OCI-M2 (cell line): ENCODE data around the gene NFE2L2.
"Not testable (repeated sequence)": the region's sequence is repeated elsewhere in the genome, so short reads cannot be mapped to it uniquely, and the experiment has no call there.

ENCODE experiments used
- DNase-seq: peaks from one replicate; lab custom pipeline; 2025; ENCODE audit not compliant: unreplicated experiment; lab: John Stamatoyannopoulos, UW

Gene NFE2L2

GRCh38 chr2:177264693-177265587 is at the start of gene NFE2L2:
TSS of gene NFE2L2 (minus strand) at chr2:177264727. CDS start at chr2:177264576, 151 bp downstream.
- DNase-seq, result peak; percentile 88

- no peak for DNase-seq
Measured at GRCh38 chr2:177314194-177314593, 49.7 kb upstream of the NFE2L2 start.

DNA sequence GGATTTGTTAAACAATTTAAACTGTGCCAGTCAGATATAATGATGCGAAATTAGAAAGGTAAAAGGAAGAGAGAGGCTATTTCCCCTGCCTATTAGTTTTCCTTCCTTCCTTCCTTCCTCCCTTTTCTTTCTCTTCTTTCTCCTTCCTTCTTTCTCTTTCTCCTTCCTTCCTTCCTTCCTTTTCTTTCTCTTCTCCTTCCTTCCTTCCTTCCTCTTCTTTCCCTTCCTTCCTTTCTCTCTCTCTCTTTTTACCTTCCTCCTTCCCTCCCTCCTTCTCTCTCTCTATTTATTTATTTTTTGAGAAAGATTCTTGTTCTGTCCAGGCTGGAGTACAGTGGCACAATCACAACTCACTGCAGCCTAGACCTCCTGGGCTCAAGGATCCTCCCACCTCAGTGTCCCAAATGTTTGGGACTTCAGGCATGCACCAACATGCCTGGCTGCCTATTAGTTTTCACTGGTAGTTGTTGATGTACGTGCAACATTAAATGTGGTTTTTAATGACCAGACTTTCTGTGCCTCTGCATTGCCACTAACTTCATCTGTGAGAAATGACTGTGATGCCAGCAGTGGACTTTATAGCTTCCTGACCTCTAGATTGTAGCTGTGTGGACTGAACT is 48.7 kb upstream of the NFE2L2 start:
- DNase-seq, result no peak

DNA sequence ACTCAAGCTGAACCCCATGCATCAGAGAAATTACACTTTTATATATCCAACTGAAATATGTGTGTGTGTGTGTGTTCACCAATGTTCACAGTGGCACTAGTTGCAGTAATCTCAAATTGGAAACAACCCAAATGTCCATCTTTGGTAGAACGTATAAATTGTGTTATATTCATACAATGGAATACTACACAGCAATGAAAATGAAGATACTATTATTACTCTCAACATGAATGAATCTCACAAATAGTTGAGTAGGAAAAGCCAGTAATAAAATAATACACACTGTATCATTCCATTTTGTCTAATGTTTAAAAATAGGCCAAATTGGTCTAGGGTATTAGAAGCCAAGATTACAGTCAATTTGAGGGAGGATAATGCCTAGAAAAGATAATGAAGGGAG is 48.0 kb upstream of the NFE2L2 start:
- no peak for DNase-seq

DNA sequence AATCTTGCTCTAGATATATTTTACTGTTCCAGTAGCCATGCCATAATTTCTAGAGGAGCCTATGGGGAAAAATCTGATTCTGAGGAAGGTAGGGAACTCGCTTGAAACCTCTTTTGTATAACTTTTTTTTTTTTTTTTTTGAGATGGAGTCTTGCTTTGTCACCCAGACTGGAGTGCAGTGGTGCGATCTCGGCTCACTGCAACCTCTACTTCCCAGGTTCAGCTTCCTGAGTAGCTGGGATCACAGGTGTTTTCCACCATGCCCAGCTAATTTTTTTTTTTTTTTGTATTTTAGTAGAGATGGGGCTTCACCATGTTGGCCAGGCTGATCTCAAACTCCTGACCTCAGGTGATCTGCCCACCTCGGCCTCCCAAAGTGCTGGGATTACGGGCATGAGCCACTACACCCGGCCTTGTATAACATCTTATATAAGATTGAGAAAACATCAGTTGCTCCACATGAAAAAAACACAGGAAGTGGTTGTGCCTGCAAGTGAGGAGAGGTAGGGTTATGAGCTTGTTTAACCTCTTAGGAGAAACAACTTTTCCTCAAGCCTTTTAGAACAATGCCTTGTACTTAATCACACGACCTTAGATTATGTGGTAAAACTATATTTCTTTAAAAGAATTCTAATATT is 45.3 kb upstream of the NFE2L2 start:
- DNase-seq, result not testable (repeated sequence)

DNA sequence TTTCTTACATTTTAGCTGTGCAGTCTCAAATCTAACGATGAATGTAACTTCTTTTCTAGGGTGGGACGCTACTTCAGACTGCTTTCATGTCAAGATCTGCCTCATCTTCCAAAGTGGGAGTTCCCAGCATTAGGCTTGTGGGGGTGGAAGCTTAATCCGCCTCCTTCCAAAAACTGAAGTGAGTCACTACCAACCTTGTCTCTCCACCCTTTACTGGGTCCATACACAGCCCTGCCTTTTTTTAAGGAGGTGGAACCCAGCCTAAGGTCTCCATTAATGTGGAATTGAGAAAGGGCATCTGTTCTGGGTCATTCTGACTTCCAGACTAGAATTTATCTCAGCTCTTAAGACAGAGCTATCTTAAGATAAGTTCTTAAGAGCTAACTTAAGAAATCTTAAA is 42.0 kb upstream of the NFE2L2 start:
- DNase-seq, result no peak

DNA sequence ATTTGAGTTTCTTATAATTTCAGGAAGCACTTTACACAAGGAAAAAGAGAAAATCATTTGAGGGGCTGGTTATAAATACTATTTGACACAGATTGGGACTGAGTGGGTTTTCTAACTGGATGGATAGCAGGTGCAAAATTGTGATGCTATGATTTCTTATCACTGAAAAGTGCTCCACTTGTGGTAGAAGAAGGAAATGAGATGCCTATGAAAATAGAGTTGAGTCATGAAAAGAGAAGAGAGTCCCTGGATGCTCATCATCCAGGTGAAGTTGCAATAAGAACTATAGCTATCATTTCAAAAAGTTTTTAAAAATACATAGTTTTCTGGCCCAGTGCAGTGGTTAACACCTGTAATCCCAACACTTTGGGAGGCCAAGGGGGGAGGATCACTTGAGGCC is 39.4 kb upstream of the NFE2L2 start:
- no peak for DNase-seq

GRCh38 chr2:177302552-177302951 is 38.0 kb upstream of the NFE2L2 start:
- DNase-seq, result no peak

DNA sequence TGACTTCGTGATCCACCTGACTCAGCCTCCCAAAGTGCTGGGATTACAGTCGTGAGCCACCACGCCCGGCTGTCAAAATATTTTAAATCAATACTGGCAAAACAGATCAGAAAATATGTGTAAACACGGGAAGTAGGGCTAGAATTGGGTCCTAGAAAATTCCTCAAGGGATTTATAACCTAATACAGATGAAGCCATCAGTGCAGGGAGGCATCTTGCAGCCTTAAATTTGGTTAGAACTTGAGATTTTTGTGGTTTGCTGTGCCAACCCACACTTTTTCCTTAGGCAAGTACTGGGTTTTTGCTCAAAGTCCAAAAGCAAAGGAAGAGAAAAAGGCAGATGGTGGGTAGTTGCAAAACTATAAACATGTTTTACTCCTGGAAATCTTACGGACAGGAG is 33.7 kb upstream of the NFE2L2 start:
- no peak for DNase-seq

GRCh38 chr2:177296040-177296439 is 31.5 kb upstream of the NFE2L2 start:
- no peak for DNase-seq

GRCh38 chr2:177295484-177295883 is 31.0 kb upstream of the NFE2L2 start:
- DNase-seq, result no peak

DNA sequence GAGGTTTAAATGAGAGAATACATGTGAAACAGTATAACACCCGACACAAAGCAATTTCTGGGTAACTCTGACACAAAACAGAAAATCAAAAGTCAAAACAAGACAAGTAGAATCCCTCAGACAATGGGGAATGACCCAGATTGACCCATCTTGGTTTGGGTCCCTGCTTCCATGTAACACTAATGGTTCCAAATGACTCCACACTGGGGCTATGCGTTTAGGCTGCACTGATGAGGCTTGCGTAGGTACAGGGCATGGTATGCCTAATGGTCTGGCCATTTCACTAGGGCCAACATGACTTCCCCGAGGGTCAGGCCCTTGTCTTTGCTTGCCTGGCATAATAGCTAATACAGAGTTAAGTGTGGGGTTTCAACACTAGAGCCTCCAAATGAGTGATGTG is 27.2 kb upstream of the NFE2L2 start:
- DNase-seq, result no peak

GRCh38 chr2:177289824-177290628 is 25.5 kb upstream of the NFE2L2 start:
- no peak for DNase-seq

GRCh38 chr2:177287814-177288213 is 23.3 kb upstream of the NFE2L2 start:
- DNase-seq, result no peak

DNA sequence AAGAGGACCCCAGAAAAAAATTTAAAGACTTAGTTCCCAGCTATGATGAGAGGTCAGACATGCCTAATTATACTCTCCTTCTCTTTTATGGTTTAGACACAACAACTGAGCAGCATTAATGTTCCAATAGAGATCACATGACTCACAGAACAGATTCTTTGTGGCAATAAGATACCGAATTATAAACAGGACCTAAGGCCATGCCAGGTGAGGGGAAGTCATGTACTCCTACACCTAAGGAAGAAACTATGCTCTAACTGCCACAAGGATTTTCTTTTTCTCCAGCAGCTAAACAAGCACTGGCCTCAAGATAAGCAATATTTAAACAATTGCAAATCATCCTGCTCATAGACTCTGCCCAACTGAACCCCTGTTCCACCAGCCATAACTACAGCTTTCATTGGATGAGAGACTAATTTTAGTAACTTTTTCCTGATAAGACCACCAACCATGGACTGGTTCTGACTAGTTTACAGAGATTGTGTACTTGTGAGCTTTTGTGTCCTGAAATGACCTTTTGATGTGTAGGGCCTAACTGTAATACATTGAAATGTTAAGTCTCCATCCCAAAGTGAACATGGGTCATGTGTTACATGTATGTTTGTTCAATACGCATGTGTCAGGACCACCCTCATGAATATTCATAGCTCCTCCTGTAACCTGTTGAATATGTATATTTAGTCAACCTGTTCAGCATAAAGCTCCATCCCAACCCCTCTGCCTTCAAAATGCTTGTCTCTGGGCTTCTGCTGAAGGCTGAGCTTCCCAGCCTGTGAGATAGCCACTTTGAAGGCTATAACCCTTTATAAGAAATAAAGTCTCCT is 21.6 kb upstream of the NFE2L2 start:
- no peak for DNase-seq

GRCh38 chr2:177284531-177284930 is 20.0 kb upstream of the NFE2L2 start:
- DNase-seq, result no peak

- DNase-seq, result no peak
Measured at GRCh38 chr2:177283906-177284305, 19.4 kb upstream of the NFE2L2 start.

DNA sequence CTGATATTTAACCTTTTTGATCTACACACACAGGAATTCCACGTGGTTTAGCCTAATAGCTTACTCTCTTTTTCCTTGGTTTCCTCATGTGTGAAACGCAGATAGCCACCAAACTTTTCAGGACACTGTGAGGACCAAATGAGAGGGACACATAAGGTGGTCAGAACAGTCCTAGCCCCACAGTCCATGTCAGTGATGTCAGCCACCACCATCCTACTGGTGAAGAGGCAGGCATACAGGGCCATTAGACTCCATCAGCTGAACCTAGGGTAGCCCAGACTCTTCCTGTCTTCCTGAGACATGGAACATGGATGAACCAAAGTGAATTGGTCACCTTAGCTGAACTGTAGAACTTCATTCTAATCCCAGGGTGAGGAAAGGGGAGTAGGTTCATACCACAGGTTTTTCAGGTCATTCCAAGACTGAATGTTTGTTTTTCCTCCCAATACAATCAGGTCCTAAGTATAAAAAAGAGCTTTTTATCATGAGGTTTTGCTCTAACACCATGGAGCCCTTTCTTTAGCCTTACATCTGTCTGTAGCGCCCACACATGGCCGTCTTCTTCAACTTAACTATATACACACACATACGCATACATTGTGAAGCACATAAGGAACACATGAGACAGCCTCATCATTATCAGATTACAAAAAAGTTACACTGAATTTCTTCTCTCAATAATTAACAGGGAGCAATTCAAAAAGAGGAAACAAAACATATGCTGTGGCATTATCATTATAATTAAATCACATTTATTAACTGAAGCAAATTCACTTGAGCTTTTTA is 18.5 kb upstream of the NFE2L2 start:
- no peak for DNase-seq

GRCh38 chr2:177282181-177282641 is 17.7 kb upstream of the NFE2L2 start:
- DNase-seq, result no peak
